Tibial nerve (tissue), 4 donors: ENCODE data around the gene NRG4.

Experiments used
- CTCF ChIP-seq, 5 experiments: fragments of 200-600 bp in 3 of 5; fragments of 450-650 bp in 2 of 5; sonication (generic) in 3 of 5; IDR thresholded peaks; one replicate each; pipeline ENCODE4 v1.5.1; 2016 to 2019; ENCODE audit warnings: antibody characterized with exemption in 5 of 5, mild to moderate bottlenecking in 3 of 5, moderate library complexity in 2 of 5
- EP300 ChIP-seq, 2 donors: sonication (generic); formaldehyde crosslinking; IDR thresholded peaks; one replicate each; pipeline ENCODE4 v1.6.1; 2017; ENCODE audit warnings: antibody characterized with exemption in 2 of 2, mild to moderate bottlenecking in 1 of 2
- POLR2A ChIP-seq, 2 donors: fragments of 450-650 bp; IDR thresholded peaks; one replicate each; pipeline ENCODE4 v1.6.1; 2017; ENCODE audit warnings: antibody characterized with exemption in 2 of 2, mild to moderate bottlenecking in 2 of 2, moderate library complexity in 2 of 2

- TF ChIP-seq CTCF (IDR thresholded peaks at IDR 0.05): no peak
- no peak for TF ChIP-seq EP300 (IDR thresholded peaks at IDR 0.05)
- TF ChIP-seq POLR2A (IDR thresholded peaks at IDR 0.05): no peak
These were observed 63.4 kb downstream of the NRG4 start for GRCh38 chr15:75948761-75949296.
